Glomerular visceral epithelial cell (primary cell): ENCODE data around the gene BRD1.
"Not testable (repeated sequence)": the region's sequence is repeated elsewhere in the genome, so short reads cannot be mapped to it uniquely, and the experiment has no call there.

Experiments
- DNase-seq: peaks from one replicate; pipeline ENCODE4 v3.0.0-alpha.2; 2016; ENCODE audit errors: extremely low spot score

BRD1 gene

GRCh38 chr22:49769691-49770546, 57.8 kb downstream of the BRD1 start:
- no peak for DNase-seq

DNA sequence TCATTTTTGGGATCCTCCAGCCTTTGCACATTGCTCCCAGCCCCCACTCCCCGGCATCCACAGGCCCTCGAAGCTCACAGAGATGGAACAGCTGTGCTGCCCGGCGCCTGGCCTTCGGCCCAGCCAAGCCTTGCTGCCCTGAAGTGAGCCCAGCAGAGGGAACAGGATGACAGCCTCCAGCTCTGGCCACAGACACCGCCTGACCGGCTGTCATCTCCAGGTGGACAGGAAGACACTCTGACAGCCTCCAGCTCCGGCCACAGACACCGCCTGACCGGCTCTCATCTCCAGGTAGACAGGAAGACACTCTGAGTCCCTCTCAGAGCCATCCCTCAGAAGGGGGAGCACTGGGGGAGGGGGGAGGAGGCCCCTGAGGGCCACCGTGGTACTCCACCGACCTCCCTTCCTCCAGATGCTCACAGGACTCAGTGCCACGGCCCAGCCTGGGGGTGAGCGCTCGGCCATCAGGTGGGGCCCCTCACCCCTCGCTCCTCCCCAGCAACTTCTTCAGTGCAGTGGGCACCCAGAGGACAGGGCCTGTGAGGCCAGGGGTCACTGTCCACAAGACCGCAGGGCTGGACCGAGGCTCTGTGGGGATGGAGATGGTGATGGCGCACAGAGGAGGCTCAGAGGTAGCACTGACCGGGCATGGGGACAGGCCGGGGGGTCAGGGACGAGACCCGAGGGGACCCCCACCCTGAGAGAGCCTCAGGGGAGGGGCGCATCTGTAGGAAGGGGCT, 58.6 kb downstream of the BRD1 start:
- no peak for DNase-seq

GRCh38 chr22:49768077-49768910, 59.4 kb downstream of the BRD1 start:
- DNase-seq = no peak

DNA sequence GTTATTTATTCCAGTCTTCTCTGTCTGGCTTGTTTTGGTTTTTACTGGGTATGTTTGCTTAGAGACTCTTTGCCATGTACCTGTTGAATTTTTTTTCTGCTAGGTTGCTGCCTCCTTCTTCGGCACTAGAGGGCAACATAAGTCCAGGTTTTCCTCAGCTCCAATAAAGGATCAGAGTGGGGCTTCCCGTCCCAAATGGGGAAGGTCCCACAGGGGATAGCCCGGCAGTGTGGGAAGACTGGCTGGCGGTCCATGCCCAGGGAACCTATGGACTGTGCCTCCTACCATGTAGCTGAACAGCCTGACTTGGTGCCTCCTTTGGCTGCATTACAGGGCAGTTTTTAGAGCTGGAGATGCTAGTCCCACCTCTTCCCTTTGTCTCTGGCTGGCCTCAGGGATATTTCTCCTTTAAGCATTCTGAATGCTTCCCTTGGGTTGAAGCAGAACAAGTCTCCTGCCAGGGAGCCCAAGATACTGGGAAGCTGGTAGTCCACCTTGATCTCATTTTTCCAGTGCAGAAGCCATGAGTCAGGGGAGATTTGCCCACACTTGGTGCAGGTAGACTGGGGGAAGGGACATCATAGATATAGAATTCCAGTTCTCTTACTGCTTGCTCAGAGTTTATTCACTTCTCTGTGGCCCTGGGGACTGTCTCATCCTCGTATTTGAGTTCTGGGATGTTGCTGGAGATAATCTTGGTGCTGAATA, 60.2 kb downstream of the BRD1 start:
- peak; percentile 27 for DNase-seq

GRCh38 chr22:49765951-49766350, 61.7 kb downstream of the BRD1 start:
- no peak for DNase-seq

- DNase-seq = no peak
Measured at GRCh38 chr22:49765091-49765771, 62.4 kb downstream of the BRD1 start.

DNA sequence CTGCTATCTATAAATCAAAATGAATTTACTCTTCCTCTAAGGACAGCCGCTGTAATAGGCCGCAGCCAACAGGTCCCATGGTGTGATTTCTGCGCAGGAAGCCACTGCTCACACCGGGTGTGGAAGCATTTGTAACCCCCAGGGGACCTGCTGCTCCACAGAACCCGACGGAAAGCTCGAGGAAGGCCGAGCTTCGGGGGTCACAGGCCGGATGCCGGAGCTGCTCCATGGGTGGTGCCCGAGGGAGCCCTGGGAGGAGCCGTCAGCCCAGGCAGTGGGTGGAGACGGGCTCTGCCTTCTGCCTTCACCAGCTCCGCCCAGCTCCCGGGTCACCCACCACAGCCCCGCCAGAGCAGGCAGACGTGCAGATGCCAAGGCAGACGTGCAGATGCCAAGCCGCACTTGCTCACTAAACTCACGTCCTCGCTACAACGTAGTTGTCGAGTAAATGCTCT, 63.5 kb downstream of the BRD1 start:
- no peak for DNase-seq

- DNase-seq = no peak
Measured at GRCh38 chr22:49763696-49764095, 64.0 kb downstream of the BRD1 start.

GRCh38 chr22:49763138-49763537, 64.5 kb downstream of the BRD1 start:
- DNase-seq = no peak

- DNase-seq = not testable (repeated sequence)
Measured at GRCh38 chr22:49762571-49762970, 65.1 kb downstream of the BRD1 start.

- no peak for DNase-seq
Measured at GRCh38 chr22:49761836-49762235, 65.8 kb downstream of the BRD1 start.

GRCh38 chr22:49760630-49761571, 66.8 kb downstream of the BRD1 start:
- no peak for DNase-seq

GRCh38 chr22:49760280-49760629, 67.4 kb downstream of the BRD1 start:
- no peak for DNase-seq

DNA sequence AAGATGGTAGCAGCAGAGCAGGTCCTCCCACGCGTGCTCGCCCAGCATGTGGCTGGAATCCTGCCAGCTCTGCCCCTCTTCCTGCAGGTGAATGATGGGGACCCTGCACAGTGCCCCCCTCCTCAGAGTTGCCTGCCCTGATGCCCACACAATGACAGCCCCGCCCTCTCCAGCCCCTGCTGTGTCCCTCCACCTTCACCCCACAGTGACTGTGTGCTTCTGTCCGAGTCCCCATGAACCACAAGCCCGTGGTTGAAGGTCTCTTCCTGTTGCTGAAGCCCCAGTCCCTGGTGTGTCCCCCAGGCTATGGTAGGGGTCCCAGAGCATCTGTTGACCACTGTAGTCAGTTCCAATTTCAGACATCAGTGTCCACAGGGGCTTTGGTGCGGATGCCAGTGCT, 71.0 kb downstream of the BRD1 start:
- no peak for DNase-seq

DNA sequence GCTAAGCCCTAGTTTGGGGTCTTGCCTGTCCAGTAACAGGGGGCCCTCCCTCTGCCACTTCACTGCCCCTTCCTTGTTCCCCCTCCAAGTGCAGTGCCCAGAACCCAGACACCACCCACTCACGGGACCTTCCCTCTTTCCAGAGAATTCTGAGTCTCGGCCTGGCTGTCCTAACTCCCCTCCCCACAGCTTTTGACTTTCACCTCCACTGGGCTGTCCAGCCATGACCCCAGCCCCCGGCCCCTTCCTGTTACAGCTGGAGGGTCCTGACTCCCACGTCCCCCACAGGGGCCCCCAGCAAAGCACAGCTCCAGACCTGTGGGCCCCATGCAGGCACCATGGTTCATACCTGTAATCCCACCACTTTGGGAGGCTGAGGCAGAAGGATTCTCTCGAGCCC, 71.5 kb downstream of the BRD1 start:
- no peak for DNase-seq

DNA sequence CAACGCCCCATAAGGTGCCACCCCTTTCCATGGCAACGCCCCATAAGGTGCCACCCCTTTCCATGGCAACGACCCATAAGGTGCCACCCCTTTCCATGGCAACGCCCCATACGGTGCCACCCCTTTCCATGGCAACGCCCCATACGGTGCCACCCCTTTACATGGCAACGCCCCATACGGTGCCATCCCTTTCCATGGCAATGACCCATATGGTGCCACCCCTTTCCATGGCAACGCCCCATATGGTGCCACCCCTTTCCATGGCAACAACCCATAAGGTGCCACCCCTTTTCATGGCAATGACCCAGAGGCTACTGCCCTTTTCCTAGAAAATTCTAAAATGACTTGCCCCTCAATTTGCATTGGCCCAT, 72.1 kb downstream of the BRD1 start:
- DNase-seq = no peak

DNA sequence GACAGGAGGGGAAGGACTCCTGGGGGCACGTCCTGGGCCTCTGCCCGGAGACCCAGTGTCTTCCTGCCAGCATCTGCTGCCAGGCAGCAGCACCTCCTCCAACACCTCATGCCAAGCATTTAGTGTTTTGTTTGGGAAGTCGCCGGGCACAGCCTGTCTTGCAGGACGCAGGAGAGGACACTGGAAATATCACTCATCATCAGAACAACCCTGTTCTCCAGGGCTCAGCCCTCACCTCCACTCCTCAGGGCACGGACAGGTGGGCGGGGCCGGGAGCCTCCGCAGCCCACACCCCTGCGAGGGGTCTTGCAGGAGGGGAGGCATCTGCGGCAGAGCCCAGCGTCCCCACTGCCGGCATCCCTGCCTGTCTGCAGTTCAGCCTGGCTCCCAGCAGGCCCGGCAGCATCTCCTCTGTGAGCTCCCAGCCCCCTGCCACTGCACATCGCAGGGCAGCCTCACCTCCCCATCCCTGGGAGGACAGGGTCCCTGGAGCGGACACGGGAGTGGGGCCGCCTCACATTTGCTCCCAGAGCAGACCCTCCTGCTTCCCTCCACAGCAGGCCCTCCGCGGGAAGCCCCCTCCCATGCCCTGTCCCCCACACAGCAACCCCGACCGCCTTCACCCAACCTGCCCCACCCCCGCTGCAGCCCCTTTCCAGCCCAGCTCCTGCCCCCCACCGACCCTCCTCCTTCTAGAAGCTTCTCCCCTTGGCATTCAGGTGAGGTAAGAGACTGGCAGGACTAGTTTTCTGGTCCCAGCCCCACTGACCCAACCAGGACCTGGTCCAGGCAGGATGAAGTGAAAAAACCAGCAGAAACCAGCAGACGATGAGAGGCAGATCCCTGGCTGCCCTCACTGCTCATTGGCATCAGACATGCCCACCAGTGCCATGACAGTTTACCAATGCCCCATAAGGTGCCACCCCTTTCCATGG, 72.7 kb downstream of the BRD1 start:
- DNase-seq = no peak

DNA sequence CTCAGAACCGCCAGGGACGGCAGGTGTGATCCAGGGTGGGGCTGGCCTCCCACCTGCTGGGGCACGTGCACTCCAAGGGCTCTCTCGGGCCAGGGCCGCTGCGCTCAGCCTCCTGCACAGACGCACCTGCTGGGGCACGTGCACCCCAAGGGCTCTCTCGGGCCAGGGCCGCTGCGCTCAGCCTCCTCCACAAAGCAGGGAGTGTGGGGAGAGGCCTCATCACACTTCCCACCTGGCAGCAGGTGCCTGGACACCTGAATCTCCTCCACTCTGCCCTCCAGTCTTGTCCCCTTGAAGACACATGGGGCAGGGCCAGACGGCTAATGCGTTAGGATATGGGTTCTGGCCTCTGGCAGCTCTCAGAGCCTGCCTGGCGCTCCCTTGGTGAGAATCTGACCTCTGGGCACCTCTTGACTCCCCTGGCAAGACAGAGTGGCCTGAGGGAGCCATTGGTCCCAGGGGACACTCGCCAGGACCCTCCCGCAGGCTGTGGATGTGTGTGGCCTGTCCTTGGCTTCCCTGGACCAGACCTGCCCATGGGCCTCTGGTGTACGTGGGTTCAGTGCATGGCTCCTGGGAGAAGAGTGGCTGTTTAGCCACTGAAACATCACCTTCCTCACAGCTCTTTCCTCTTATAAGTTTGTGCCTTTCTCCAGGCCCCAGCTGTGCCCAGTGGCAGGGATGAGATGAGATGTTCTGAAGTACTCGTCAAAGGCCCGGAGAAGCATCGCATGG, 73.5 kb downstream of the BRD1 start:
- no peak for DNase-seq
